Ishikawa (cell line): ENCODE measurements around the gene RAB28.

Experiments used
- CEBPB ChIP-seq: IDR thresholded peaks from 2 replicates; pipeline ENCODE4 v1.6.1; 2012
- EP300 ChIP-seq: IDR thresholded peaks from 2 replicates; pipeline ENCODE4 v1.6.1; 2012; ENCODE audit warnings: borderline replicate concordance
- RAD21 ChIP-seq: IDR thresholded peaks from 2 replicates; pipeline ENCODE4 v1.6.1; 2012; ENCODE audit warnings: low read depth
- YY1 ChIP-seq: IDR thresholded peaks from 2 replicates; pipeline ENCODE4 v1.6.1; 2012; ENCODE audit warnings: low read depth

- TF ChIP-seq CEBPB, result no peak
- TF ChIP-seq RAD21, result no peak
- no peak for TF ChIP-seq EP300
- no peak for TF ChIP-seq YY1
Measured at GRCh38 chr4:13524504-13525243, 40.5 kb upstream of the RAB28 start.
